OCI-LY7 (cell line): Measurements from ENCODE around the gene ID2. TPM values are rescaled to one million over a fixed set of nuclear protein-coding genes. Genes with fewer than 3 reads are reported as not detected.

Experiments
- BruUV-seq: library from RNA; stranded (reverse); fragments of 400-500 nt; replicated peaks from 2 replicates; lab custom pipeline; 2021; lab: Mats Ljungman, UMichigan
- CTCF ChIA-PET: fragments of 300-600 bp; sonication (Branson Sonifier 250); formaldehyde crosslinking; loops from one replicate; lab custom pipeline; 2022; ENCODE audit warnings: antibody characterized with exemption; ENCODE audit not compliant: unreplicated experiment; lab: Charles Lee
- POLR2A ChIA-PET: fragments of 300-600 bp; sonication (Branson Sonifier 250); formaldehyde crosslinking; loops from one replicate; lab custom pipeline; 2022; ENCODE audit warnings: antibody characterized with exemption; lab: Charles Lee
- DNase-seq: peaks from one replicate; pipeline ENCODE4 v3.0.0-alpha.2; 2015; ENCODE audit warnings: low spot score
- H2AFZ ChIP-seq: fragments of 200-600 bp; sonication (generic), shearing (Covaris generic); 2 replicates; pipeline ENCODE4 v1.6.1; 2014; ENCODE audit warnings: mild to moderate bottlenecking, antibody characterized with exemption, low read length, moderate library complexity
- H3K27ac ChIP-seq: fragments of 200-600 bp; sonication (generic); 2 replicates; pipeline ENCODE4 v1.5.1; 2014; ENCODE audit warnings: mixed run types, low read depth, mild to moderate bottlenecking, moderate library complexity, low read length, inconsistent platforms; ENCODE audit not compliant: poor library complexity, severe bottlenecking
- H3K36me3 ChIP-seq: fragments of 200-600 bp; sonication (generic); 2 replicates; pipeline ENCODE4 v1.6.1; 2014; ENCODE audit warnings: mild to moderate bottlenecking, antibody characterized with exemption, low read length, moderate library complexity, mixed read lengths; ENCODE audit not compliant: insufficient read depth
- H3K4me1 ChIP-seq: fragments of 200-600 bp; sonication (generic); 2 replicates; pipeline ENCODE4 v1.5.1; 2014; ENCODE audit warnings: mild to moderate bottlenecking, low read length; ENCODE audit not compliant: insufficient read depth, poor library complexity, severe bottlenecking
- H3K4me2 ChIP-seq: fragments of 200-600 bp; sonication (generic); 2 replicates; pipeline ENCODE4 v1.6.1; 2014; ENCODE audit warnings: mild to moderate bottlenecking, low read length
- H3K4me3 ChIP-seq: fragments of 200-600 bp; sonication (generic); 2 replicates; pipeline ENCODE4 v1.5.1; 2014; ENCODE audit warnings: mild to moderate bottlenecking, low read depth, low read length; ENCODE audit not compliant: poor library complexity, severe bottlenecking
- H3K79me2 ChIP-seq: fragments of 200-600 bp; sonication (generic); 2 replicates; pipeline ENCODE4 v1.6.1; 2016; ENCODE audit warnings: low read depth, mild to moderate bottlenecking, low read length, moderate library complexity, mixed read lengths; ENCODE audit not compliant: insufficient read depth
- H3K9me2 ChIP-seq: fragments of 200-600 bp; sonication (generic); 2 replicates; pipeline ENCODE4 v1.6.1; 2016; ENCODE audit warnings: mild to moderate bottlenecking, low read length, mixed read lengths; ENCODE audit not compliant: insufficient read depth
- H3K9me3 ChIP-seq: fragments of 200-600 bp; sonication (generic); 2 replicates; pipeline ENCODE4 v1.6.1; 2014; ENCODE audit warnings: mild to moderate bottlenecking, mixed run types, low read length, mixed read lengths
- H4K20me1 ChIP-seq: fragments of 200-600 bp; sonication (generic); 2 replicates; pipeline ENCODE4 v1.6.1; 2014; ENCODE audit warnings: mild to moderate bottlenecking, antibody characterized with exemption, low read length, moderate library complexity, mixed read lengths; ENCODE audit not compliant: insufficient read depth
- CTCF ChIP-seq: fragments of 200-600 bp; sonication (generic); conservative IDR thresholded peaks from 2 replicates; pipeline ENCODE4 v1.5.1; 2014; ENCODE audit warnings: mild to moderate bottlenecking, antibody characterized with exemption, low read length, moderate library complexity, mixed read lengths
- EZH2phosphoT487 ChIP-seq: fragments of 200-600 bp; sonication (generic); IDR thresholded peaks from 2 replicates; pipeline ENCODE4 v1.6.1; 2018; ENCODE audit warnings: low read depth, borderline replicate concordance, mild to moderate bottlenecking, mixed run types, antibody characterized with exemption, low read length, moderate library complexity, mixed read lengths
- intact Hi-C: fragments of 100-400 bp; cut with micrococcal nuclease; formaldehyde crosslinking; loops from one replicate; pipeline ENCODE4 v1.10.0; 2022; ENCODE audit not compliant: unreplicated experiment
- total RNA-seq, 2 experiments: library from RNA; depleted of rRNA in 1 of 2; stranded (reverse); fragments of >200 nt in 1 of 2; shearing (Covaris generic) in 1 of 2; gene quantifications; 2 replicates each; pipeline ENCODE4 v1.2.3, GENCODE V29; 2014 to 2022

The ID2 gene
- total RNA-seq, 2 experiments from 2014 or later: 79.3 to 498 TPM

DNA sequence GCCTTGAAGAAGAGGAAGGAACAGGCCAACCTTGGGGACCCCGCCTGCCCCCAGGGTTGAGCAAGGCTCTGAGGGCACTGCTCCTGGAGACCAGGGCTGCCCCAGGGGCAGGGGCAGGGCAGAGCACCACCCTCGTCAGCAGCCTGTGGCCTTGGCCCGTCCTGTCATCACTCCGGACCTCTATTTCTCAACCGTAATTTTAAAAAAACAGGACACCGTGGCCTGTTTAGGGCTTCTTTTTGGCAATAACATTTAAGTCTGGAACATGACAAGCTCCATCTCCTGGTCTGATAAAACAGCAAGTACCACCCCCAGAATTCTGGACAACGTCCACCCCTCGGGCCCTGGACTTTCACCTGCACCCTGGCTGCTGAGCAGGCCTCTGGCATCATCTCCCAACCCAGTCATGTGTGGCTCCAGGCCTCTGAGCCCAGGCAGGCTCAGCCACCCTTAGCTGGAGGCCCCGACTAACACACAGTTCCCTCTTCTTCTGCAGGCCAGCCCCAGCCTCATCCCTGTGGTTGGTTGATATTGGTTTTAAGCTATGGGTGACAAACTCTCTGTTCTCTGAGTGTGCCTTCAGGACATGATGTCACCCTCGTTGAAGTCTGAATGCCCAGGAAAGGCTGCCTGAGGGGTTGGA, 22.6 kb upstream of the ID2 start:
- no TSS peak for BruUV-seq
- POLR2A ChIA-PET: interaction anchor here (0.9 kb wide), 1 partner anchor 22 kb away, joined by 3 read pairs; the partner anchor contains the start of gene ID2
- no peak for DNase-seq
- Histone ChIP-seq H3K9me3 (no peaks in the 10 kb centered on the region), H3K4me3 (no peak overlapping the region), H3K9me2 (no peaks in the 10 kb centered on the region), H3K36me3 (no peaks in the 10 kb centered on the region), H2AFZ (no peak overlapping the region), H3K27ac (no peak overlapping the region), H4K20me1 (no peaks in the 10 kb centered on the region), H3K4me1 (peaks cover 4% of the 10 kb centered on the region), H3K79me2 (no peaks in the 10 kb centered on the region), H3K4me2 (no peak overlapping the region)
- CTCF ChIA-PET: no interaction called here
- TF ChIP-seq EZH2phosphoT487 (no peak), CTCF (no peak)
- intact Hi-C loops: no loop called here

- no peak overlapping the region for H3K27ac ChIP-seq
- H3K36me3 ChIP-seq: no peaks in the 10 kb centered on the region
- no TSS peak for BruUV-seq
- H4K20me1 ChIP-seq: no peaks in the 10 kb centered on the region
- ChIA-PET POLR2A (interaction anchor here (0.9 kb wide), 1 partner anchor 22 kb away, joined by 3 read pairs; the partner anchor contains the start of gene ID2), CTCF (no interaction called here)
- no peaks in the 10 kb centered on the region for H3K9me2 ChIP-seq
- no peak for TF ChIP-seq CTCF
- TF ChIP-seq EZH2phosphoT487: no peak
- intact Hi-C loops: no loop called here
- no peaks in the 10 kb centered on the region for H3K79me2 ChIP-seq
- no peak for DNase-seq
- H3K4me3 ChIP-seq: no peak overlapping the region
- no peak overlapping the region for H3K4me2 ChIP-seq
- no peak overlapping the region for H2AFZ ChIP-seq
- H3K4me1 ChIP-seq: peaks cover 4% of the 10 kb centered on the region
- H3K9me3 ChIP-seq: no peaks in the 10 kb centered on the region
Observed at GRCh38 chr2:8659735-8660492, 21.9 kb upstream of the ID2 start.

- POLR2A ChIA-PET: no interaction called here
- no peaks in the 10 kb centered on the region for H3K79me2 ChIP-seq
- H3K4me2 ChIP-seq: no peak overlapping the region
- intact Hi-C loops: no loop called here
- H3K9me3 ChIP-seq: no peaks in the 10 kb centered on the region
- no TSS peak for BruUV-seq
- H2AFZ ChIP-seq: no peak overlapping the region
- no peak overlapping the region for H3K27ac ChIP-seq
- no peaks in the 10 kb centered on the region for H3K9me2 ChIP-seq
- DNase-seq: no peak
- H4K20me1 ChIP-seq: no peaks in the 10 kb centered on the region
- no peak for TF ChIP-seq CTCF
- TF ChIP-seq EZH2phosphoT487: no peak
- H3K4me1 ChIP-seq: peaks cover 4% of the 10 kb centered on the region
- H3K36me3 ChIP-seq: no peaks in the 10 kb centered on the region
- CTCF ChIA-PET: no interaction called here
- no peak overlapping the region for H3K4me3 ChIP-seq
Observed at GRCh38 chr2:8661235-8661634, 20.6 kb upstream of the ID2 start.
